HG03378 (cell line): ENCODE measurements around the gene MAPRE2.

Experiments
- ATAC-seq: cut with Tn5 transposase; IDR thresholded peaks from one replicate; pipeline ENCODE4 v1.9.1; 2021; ENCODE audit warnings: mild to moderate bottlenecking, moderate library complexity; ENCODE audit not compliant: unreplicated experiment

The MAPRE2 gene

DNA sequence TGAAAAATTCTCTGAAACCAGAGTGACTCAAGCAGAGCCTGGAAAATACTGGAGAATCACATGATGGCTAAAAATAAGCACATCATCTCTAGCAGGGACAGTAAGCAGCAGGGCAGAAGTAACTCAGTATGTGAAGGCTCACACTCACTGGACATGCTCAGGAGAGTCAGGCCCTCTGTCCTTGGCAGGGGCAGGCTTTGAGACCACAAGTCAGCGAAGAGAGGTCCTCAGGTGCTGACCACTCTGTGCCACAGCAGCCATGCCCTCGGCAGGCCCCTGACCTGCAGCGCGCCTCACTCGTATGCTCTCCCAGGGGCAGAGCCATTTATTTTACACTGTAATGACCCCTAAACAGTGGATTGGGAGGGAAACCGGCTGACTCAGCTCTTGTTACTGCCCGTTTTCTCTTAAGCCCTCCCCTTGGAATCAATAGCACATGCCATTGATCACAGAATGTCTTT lies 76.8 kb downstream of the MAPRE2 start:
- no peak for ATAC-seq

DNA sequence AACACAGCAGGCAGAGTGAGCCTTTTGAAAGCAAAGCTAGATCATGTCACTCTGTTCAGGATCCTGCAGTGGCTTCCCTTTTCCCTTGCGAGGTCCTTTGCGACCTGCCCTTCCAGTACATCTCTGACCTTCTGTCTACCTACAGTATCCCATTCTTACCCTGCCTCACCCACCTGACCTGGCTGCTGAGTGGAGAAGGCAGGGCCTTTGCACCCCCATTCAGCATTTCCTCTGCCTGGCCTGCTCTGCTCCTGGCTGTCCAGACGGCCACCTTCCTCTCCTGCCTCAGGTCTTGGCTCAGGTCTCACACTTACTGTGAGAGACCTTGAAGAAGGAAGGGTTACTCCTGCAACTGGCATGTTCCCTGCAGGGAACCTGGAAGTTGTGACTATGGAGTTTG lies 77.4 kb downstream of the MAPRE2 start:
- no peak for ATAC-seq

DNA sequence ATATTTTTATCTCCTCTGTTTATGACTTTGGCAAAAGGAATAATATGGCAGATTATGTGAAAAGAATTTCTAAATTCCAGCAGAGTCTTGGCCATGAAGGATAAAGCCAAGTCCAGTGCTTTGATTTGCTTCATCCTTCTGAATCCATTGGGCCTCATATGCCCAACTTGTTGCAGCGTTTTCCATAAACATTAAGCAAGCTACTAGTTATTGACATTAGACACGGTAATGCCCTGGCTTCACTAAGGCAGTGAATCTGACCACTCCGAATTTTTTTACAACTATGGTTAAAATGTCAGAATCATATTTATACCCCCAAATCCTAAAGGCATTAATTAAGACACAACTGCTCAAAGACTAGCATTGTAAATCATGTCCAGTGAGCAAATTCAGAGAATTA lies 79.8 kb downstream of the MAPRE2 start:
- ATAC-seq, result no peak

DNA sequence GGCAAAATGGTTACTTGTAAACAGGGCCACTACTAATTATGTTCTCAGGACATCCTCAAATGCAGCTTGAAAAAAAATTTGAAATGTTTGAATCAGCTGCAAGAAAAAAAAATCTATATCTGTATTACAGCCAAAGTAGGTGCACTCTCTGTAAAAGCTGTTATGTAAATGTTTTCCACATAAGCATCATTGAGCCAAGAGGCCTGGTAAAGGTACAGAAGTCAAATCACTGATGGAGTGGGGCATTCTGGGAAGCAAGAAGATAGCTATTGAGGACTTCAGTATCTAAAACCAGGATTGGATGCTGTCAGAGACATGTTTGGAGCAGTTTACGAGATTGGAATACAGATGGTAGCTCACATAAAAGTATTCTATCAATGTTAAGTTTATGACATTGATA lies 80.3 kb downstream of the MAPRE2 start:
- no peak for ATAC-seq

DNA sequence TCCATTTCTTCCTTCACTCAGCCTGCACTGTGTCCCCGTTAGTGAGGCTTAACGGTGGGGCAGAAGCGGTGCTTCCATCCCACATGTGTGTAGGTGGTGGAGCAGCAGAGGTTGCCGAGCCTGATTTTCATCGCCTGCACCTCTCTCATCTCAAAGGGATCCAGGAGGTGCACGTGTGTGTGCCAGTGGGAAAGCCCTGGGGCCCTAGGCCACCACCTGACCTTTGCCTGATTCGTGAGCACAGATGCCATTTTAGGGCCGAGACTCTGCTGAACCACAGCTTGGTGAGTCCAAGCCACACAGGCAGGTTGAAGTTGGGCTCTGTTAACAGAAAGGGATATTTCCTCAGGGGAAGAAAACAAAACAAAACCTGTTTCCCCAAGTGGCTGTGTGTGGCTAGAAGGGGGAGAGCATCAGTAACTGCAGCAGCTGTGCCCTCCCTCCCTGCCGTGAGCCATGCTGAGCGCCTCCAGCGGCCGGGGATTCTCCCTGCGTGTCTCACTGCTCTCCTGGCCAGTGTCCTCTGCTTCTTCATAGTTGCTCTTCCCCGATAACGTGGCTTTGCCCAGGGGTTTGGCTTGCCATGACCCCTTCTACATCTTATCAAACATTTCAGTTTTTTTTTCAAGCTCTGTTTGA lies 81.5 kb downstream of the MAPRE2 start:
- no peak for ATAC-seq

DNA sequence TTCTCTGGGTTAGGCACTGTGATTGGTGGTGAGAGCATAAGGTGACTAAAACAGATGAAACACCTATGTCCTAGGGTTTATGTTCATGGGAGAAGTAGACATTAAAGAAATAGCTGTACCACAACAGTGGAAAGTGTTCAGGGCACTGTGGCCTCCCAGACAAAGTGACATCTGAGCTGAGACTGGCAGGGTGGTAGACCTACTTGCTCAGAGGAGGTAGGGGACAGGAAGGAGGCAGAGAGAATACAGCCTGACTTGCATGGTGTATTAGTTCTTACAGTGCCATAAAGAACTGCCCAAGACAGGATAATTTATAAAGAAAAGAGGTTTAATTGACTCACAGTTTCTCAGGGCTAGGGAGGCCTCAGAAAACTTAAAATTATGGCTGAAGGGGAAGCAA lies 82.6 kb downstream of the MAPRE2 start:
- ATAC-seq, result no peak

DNA sequence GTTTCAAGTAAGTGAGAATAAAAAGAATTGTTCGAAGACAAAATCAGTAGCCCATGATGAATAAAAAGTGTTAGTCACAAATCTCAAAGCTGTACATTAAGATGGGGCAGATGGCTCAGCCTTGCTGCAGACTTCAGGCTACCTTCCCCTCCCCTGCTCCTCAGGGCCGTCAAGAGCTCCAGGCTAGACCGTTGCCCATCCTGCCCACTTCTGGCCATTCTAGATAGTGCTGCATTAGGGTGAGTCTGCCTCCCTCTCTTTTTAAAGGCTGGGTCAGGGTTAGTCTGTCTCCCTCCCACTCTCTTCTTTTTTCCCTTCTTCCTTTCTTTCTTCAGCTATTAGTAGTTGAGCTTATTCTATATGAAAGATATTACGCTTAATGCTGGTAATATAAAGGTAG lies 86.0 kb downstream of the MAPRE2 start:
- no peak for ATAC-seq

DNA sequence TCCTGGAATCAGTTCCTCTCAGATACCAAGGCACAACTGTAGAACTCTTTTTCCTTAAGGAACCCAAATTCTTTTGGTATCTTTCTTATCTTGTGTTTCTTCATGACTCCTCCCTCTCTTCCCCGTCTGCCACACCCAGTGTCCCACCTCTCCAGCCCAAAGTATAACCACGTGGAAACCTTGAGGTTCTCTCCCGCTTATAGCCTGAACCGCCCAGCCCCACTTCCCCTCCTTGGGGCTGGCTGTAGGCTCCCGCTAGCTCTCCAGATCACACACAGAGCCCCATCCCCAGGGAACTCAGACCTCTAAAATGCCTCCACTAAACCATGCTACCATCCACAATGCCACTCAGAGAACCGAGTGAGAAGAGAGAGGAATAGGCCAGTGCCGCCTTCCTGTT lies 87.5 kb downstream of the MAPRE2 start:
- ATAC-seq, result no peak

DNA sequence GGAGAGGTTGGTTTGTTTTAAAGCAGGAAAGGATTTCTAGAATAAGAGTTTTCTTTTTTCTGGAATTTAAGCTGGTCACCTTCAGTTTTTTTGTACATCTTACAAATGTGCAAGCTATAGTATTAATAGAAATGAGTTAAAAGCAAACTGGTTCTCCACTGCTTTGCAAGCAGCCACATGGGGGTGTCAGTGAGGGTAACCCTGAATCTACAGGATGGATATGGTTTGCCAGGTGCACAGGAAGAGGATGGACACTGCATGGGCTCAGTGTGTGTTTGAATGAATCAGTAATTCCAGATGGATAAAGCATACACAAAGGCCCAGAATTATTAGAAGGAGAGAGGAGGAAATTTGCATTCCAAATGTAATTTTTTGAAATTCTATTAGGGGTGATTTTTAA lies 89.0 kb downstream of the MAPRE2 start:
- no peak for ATAC-seq

DNA sequence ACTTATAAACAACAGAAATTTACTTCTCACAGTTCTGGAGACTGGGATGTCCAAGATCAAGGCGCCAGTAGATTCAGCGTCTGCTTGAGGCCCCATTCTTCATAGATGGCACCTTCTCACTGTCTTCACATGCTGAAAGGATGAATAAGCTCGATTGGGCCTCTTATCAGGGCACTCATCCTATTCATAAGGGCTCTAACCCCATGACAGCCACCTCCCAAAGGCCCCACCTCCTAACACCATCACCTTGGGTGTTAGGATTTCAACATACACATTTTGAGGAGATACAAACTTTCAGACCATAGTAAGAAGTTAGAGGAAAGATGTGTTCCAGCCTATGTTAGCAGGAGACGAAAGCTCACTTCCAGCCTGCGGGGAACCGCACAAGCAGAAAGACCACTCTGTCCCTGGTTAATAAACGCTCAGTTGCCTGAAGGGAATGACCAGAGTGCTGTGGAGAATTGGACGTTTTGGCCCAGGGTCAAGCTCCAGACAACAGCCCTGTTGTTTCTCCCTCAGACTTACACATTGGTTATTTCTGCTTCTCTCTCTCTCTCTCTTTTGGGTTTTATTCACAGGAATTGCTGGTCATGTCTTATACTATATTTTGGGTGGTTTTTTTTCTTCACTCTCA lies 90.3 kb downstream of the MAPRE2 start:
- no peak for ATAC-seq

DNA sequence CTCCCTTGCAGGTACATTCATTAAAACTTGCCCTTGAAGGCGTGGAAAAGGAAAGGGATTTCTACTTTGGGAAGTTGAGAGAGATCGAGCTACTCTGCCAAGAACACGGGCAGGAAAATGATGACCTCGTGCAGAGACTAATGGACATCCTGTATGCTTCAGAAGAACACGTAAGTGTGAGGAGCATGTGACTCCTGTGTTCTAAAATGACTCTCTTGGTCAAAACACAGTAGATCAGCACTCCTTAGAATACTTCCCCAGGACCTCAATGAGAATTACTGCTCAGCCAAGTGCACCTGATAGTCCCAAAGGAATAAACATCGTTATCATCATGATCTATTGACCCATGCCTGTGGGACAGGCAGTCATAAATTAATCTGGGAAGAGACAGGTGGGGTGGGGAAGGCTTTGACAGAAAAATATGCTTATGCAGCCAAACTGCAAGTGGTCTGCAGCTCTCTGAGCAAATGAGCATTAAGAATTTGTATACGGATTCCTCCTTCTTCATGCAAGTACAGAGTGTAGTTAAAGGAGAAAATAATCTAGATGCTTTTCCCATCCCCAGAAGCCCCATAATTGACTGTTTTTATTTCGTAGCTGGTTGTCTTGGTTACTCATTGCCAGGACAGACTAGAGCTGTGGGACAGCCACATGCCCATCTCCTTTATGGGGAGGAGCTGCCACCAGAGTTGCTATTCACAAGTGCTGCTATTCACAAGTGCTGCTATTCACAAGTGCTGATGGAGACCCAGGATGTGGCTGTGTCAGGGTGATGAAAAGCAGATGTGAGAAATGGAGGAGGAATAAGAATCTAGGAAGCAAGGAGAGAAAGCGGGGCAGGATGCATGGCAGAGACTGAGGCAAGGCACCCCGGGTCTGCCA lies 91.0 kb downstream of the MAPRE2 start:
- ATAC-seq, result no peak

DNA sequence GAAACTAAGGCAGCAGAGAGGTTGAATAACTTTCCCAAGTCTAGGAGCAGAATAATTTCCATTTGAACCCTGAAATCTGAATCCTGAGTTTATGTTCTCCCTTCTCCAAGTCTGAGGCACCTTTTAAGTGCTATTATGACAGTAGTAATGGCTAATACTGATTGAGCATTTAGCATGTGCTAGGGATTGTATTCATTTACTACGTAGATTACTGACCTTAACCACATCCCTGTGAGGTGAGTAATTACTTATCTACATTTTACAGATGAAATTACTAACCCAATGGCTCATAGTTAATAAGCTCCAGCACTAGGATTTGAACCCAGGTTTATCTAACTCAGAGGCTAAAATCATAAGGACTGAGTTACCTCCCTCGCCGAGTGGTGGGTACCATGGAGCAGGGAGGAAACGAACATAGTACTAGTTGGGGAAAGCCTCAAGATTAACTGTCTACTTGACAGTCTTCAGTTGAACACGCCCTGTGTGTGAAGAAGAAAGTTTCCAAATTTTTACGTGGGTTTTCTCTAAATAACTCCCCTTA lies 93.0 kb downstream of the MAPRE2 start:
- no peak for ATAC-seq

DNA sequence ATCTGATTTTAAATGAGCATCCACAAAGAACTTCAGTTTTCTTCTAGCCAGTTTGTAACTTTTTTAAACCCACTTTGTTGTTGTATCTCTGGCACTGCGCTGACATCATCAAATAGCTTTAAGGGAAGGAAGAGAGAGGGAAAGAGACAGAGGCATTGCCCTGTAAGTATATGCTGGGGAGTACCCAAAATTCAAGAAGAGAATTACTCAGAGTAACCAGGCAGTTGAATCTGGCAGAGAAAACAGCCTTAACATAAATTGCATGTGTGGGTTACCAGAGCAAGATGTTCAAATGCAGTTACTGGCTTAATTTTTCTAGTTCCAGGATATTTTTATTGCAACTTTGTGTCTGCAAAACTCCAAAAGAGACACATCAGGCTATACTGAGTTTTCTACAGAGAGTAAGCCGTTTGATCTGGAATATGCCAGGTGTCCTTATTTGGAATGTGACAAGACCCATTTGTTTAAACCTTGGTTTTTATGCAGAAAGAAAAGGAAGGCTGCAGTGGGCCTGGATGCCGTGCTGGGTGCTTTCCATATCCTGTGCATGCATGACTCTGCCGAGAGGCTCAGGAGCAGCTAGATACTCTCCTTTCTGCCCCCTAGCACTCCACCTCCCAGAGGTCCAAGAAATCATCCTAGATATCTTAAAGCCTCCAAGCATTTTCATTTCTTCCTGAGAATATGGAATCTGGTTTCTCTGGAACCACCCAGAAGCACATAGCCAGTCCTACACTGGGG lies 93.7 kb downstream of the MAPRE2 start:
- ATAC-seq, result no peak

DNA sequence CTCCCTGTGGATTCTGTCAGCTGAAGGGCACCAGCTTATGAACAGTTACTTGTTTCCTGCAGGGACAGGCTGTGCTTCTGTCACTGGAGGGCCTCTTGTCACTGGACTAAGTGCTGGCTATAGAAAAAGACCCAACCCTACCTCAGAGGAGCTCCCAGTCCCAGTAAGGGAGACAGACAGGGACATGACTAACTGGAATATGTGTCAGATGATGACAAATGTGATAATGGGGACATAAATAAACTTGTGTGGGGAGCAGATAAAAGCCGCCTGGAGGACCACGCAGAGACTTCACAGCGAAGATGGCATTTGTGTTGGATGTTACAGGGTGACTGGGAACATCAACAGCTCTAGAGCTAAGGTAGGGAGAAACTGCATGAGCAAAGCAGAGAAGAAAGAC lies 95.0 kb downstream of the MAPRE2 start:
- no peak for ATAC-seq

DNA sequence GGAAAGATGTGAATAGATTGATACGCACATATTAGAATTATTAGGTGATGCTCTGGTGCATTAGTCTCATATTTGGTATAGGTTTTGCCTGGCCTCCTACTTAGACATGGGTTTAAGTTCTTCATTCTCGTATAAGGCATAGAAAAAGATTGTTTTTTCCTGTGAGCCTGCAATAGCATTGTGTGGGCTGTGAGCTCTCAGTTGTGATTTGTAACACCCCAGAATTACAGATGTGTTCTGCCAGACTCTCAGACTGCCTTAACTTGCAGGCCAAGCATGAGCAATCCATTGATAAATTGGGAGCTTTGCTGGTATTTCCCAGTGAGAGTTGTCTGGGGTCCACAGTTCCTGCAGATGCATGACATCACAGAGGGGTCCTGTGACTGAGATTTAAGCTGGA lies 95.7 kb downstream of the MAPRE2 start:
- no peak for ATAC-seq

DNA sequence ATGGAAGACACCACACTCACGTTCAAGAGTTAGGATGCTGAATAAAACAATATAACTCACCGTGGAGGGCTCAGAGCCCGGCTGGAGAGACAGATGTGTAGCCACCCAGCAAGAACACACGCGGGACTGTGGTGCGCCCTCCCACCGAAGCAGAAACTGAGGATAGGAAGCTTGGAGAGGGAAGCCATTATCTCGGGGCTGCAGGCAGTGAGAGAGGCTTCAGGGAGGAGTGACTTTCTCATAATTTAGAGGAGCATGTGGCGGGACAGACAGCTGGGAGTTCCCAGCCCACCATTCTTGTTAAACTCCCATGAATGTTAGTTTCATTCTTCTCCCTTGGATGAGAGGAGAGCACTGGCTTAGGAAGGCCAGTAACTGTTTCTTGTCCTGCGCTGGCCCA lies 96.4 kb downstream of the MAPRE2 start:
- ATAC-seq, result no peak

DNA sequence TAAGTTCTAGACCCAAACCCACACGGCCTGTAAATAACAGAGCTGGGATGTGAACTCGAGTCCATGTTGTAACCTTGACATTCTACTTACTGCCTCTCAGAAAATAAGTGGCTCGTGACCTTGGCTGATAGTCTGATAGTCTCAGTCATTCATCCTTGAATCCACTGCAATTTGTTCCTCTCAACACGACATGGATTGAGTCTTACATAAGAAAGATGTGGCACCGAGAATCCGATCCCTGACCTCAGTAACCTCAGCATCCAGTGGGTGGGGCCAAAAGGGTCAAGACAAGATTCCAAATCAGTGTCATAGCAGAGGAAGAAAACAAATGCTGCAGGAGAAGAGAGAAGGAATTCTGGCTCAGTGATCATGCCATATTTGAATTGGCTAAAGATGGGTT lies 97.6 kb downstream of the MAPRE2 start:
- no peak for ATAC-seq

DNA sequence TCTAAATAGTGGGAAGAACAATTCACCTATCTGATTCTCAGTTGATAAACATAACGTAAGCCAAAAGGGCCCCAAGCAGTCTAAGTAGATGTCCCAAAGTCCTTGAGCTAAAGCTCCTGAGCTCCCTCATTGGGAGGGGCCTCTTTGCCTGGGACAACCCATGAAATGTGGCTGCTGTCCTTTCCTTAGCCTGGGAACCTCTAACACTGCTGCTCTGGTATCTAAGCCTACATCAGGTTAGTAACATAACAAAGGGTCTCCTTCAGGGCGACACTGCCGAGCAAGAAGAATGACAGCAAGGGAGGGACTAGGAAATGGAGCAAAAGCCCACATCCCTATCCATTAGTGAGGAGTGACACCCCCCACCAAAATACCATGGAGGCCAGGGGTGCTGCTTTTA lies 98.3 kb downstream of the MAPRE2 start:
- ATAC-seq, result no peak

DNA sequence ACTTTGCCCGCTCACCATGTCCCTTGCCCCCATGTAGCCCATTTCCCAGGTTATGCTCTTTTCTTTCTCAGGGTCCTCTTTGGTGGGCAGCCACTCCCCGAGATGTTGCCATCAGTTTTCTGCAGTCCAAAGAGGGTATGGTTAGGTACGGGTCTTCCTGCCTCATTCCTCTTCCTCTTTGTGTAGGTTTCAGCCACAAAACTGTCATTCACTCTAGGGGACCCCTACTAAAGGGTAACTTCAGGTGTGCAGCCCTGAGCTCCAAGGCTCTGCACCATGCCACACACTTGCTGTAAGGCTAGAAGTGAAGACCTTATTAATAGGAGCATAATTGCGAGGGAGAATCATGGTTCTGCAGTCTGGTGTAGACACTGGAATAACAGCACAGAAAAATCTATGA lies 99.9 kb downstream of the MAPRE2 start:
- no peak for ATAC-seq

DNA sequence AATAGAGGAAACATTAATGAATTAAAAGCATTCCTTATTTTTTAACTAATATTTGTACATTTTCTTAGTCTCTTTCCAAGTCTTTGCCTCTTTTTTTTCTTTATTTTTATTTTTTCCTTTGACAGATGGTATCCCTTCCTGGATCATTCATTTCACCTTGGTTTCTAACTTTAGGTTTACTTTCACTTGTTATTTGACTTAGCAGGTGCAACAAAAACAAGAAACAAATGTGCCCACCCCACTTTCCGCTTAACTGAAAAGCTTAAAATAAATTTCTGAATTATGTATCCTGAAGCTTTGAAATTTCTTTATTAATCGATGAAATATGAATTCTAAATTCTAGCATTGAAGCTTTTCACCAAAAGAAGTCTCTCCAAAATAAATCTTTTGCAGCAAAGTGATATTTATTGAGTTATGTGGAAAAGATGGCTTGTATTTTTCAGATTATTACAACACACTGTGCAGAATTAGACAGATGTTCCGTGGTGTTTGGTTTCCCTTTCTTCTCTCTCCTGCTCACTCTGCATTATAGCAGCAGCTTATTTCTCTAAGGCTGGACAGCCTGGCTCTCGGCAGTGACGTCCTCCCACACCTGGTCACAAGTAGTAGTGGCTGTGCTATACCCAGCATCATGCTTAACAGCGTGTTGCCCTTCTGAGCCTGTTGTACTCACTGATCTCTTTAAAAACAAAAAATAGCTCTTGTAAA lies 100.5 kb downstream of the MAPRE2 start:
- no peak for ATAC-seq

DNA sequence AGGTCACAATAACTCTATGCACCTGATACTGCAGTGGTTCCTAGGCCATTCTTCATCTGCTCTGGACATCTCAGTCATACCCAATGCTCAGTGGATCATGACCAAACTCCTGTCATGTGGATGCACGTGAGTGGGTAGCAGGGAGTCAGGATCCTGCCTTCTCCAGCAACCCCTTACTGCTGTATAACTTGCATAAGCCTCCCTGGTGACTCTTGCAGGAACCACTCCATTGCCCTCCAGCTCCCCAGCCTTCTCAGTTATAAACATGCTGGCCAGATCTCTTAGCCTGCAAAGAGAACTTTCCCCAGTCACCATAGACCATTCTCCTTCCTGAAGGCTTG lies 101.0 kb downstream of the MAPRE2 start:
- ATAC-seq, result no peak
